Measurements from ENCODE around the gene MED8. TPM values are rescaled to one million over a fixed set of nuclear protein-coding genes. Genes with fewer than 3 reads are reported as not detected.

The MED8 gene
- total RNA-seq, 1 experiment from 2014 or later, result 54.8 TPM

- Histone ChIP-seq H2AFZ (no peak overlapping the region), H3K4me1 (replicated peaks; ENCODE audit: insufficient read depth) (peaks cover 65% of the 10 kb centered on the region), H3K4me3 (peak overlapping the region; percentile 99), H3K36me3 (ENCODE audit: low read depth) (peaks cover 27% of the 10 kb centered on the region), H3K27me3 (ENCODE audit: insufficient read depth, low read depth) (no peaks in the 10 kb centered on the region), H3K27ac (peak overlapping the region; percentile 89), H3K9me2 (ENCODE audit: insufficient read depth) (no peaks in the 10 kb centered on the region), H3K9me3 (ENCODE audit: insufficient read depth, low read depth) (no peaks in the 10 kb centered on the region), H3K79me2 (ENCODE audit: low read depth) (peaks cover 82% of the 10 kb centered on the region), H3F3A (ENCODE audit: insufficient read depth, low read depth) (peaks cover 85% of the 10 kb centered on the region), H4K20me1 (ENCODE audit: insufficient read depth) (0 out of 2 replicates have a peak, but pooled peaks cover 1% of the 10 kb centered on the region), H3K4me2 (peak overlapping the region; percentile 92)
- TF ChIP-seq CTCF (conservative IDR thresholded peaks at IDR 0.05), result no peak
- no peak for TF ChIP-seq EZH2 (IDR thresholded peaks at IDR 0.05; ENCODE audit: low read depth)
- ChIA-PET CTCF (no interaction called here), POLR2A (ENCODE audit: unreplicated experiment) (interaction anchor here (0.6 to 0.9 kb wide), 3 partner anchors 9 to 160 kb away, joined by 3 to 6 read pairs (median 4); no protein-coding TSS in a partner anchor)
- BruUV-seq (replicated peaks), result no TSS peak
- DNase-seq, result peak; percentile 42 to 64
- intact Hi-C loops (cut with micrococcal nuclease; ENCODE audit: unreplicated experiment), result loop anchor here (1.0 to 5.0 kb wide), 7 partner anchors 8 to 429 kb away; partner anchors contain the start of genes C1orf210, CDC20, MED8 and SZT2
These were observed 23.0 kb downstream of the MED8 start for GRCh38 chr1:43366601-43367025.

- POLR2A ChIA-PET (ENCODE audit: unreplicated experiment), result interaction anchor here (0.6 kb wide), 4 partner anchors 8 to 393 kb away, joined by 3 to 4 read pairs (median 3); no protein-coding TSS in a partner anchor
- peak; percentile 73 to 88 for DNase-seq
- peaks cover 82% of the 10 kb centered on the region for H3K79me2 ChIP-seq (ENCODE audit: low read depth)
These were observed 23.4 kb downstream of the MED8 start for GRCh38 chr1:43366179-43366578.

GRCh38 chr1:43365678-43366077, 23.9 kb downstream of the MED8 start:
- Histone ChIP-seq H3K36me3 (ENCODE audit: low read depth) (peaks cover 37% of the 10 kb centered on the region), H2AFZ (no peak overlapping the region), H3K4me3 (peak overlapping the region; percentile 99), H3F3A (ENCODE audit: insufficient read depth, low read depth) (peaks cover 81% of the 10 kb centered on the region), H3K27me3 (ENCODE audit: insufficient read depth, low read depth) (no peaks in the 10 kb centered on the region), H4K20me1 (ENCODE audit: insufficient read depth) (0 out of 2 replicates have a peak, but pooled peaks cover 3% of the 10 kb centered on the region), H3K27ac (peak overlapping the region; percentile 89; the same call in 1 of the 2 replicates), H3K9me2 (ENCODE audit: insufficient read depth) (no peaks in the 10 kb centered on the region), H3K4me2 (peak overlapping the region; percentile 92), H3K4me1 (replicated peaks; ENCODE audit: insufficient read depth) (peaks cover 65% of the 10 kb centered on the region), H3K9me3 (ENCODE audit: insufficient read depth, low read depth) (no peaks in the 10 kb centered on the region), H3K79me2 (ENCODE audit: low read depth) (peaks cover 82% of the 10 kb centered on the region)
- ChIA-PET CTCF (no interaction called here), POLR2A (ENCODE audit: unreplicated experiment) (interaction anchor here (0.6 to 0.7 kb wide), 4 partner anchors 8 to 393 kb away, joined by 3 to 9 read pairs (median 3); no protein-coding TSS in a partner anchor)
- BruUV-seq (replicated peaks), result no TSS peak
- no peak for TF ChIP-seq CTCF (conservative IDR thresholded peaks at IDR 0.05)
- TF ChIP-seq EZH2 (IDR thresholded peaks at IDR 0.05; ENCODE audit: low read depth), result no peak
- no peak for DNase-seq
- intact Hi-C loops (cut with micrococcal nuclease; ENCODE audit: unreplicated experiment), result loop anchor here (1.0 to 5.0 kb wide), 6 partner anchors 7 to 428 kb away; partner anchors contain the start of genes C1orf210, CDC20, MED8 and SZT2

More at GRCh38 chr1:43366179-43366578, 23.4 kb downstream of the MED8 start:
- H3K27ac ChIP-seq, result peak overlapping the region; percentile 89
- CTCF ChIA-PET, result no interaction called here
- H2AFZ ChIP-seq, result no peak overlapping the region
- peak overlapping the region; percentile 92 for H3K4me2 ChIP-seq
- peaks cover 65% of the 10 kb centered on the region for H3K4me1 ChIP-seq (replicated peaks; ENCODE audit: insufficient read depth)
- 0 out of 2 replicates have a peak, but pooled peaks cover 3% of the 10 kb centered on the region for H4K20me1 ChIP-seq (ENCODE audit: insufficient read depth)
- H3K9me3 ChIP-seq (ENCODE audit: insufficient read depth, low read depth), result no peaks in the 10 kb centered on the region
- no TSS peak for BruUV-seq (replicated peaks)
- no peaks in the 10 kb centered on the region for H3K9me2 ChIP-seq (ENCODE audit: insufficient read depth)
- TF ChIP-seq EZH2 (IDR thresholded peaks at IDR 0.05; ENCODE audit: low read depth) (no peak), CTCF (conservative IDR thresholded peaks at IDR 0.05) (no peak)
- peak overlapping the region; percentile 99 for H3K4me3 ChIP-seq
- peaks cover 85% of the 10 kb centered on the region for H3F3A ChIP-seq (ENCODE audit: insufficient read depth, low read depth)
- H3K36me3 ChIP-seq (ENCODE audit: low read depth), result peaks cover 32% of the 10 kb centered on the region
- no peaks in the 10 kb centered on the region for H3K27me3 ChIP-seq (ENCODE audit: insufficient read depth, low read depth)
- intact Hi-C loops (cut with micrococcal nuclease; ENCODE audit: unreplicated experiment), result loop anchor here (1.0 to 5.0 kb wide), 6 partner anchors 8 to 429 kb away; partner anchors contain the start of genes C1orf210, CDC20, MED8 and SZT2
